ENCODE data around the gene TCEA2. TPM values are rescaled to one million over a fixed set of nuclear protein-coding genes. Genes with fewer than 3 reads are reported as not detected.

The TCEA2 gene
- total and polyA plus RNA-seq, 2 of the 13 experiments (the other 11 are each of a cell fraction or from before 2014, with no cell fraction given) = 28.1 to 33.7 TPM

GRCh38 chr20:64053841-64054661, 8.9 kb upstream of the TCEA2 start (continued):
- TF ChIP-seq TMF1 (CRISPR knock-in tag; IDR thresholded peaks at IDR 0.05; ENCODE audit: low read depth) (no peak; the same call in 1 of the 2 replicates), ZNF776 (CRISPR knock-in tag; IDR thresholded peaks at IDR 0.05) (peak; percentile 59; the same call in 1 of the 2 replicates), FOXP1 (IDR thresholded peaks at IDR 0.05) (no peak; the same call in 1 of the 2 replicates), FOXP1 (CRISPR knock-in tag; IDR thresholded peaks at IDR 0.05) (peak; percentile 52; the same call in 1 of the 2 replicates), POLR2G (IDR thresholded peaks at IDR 0.05; ENCODE audit: low read depth, low read length) (peak; percentile 86), CEBPZ (IDR thresholded peaks at IDR 0.05; ENCODE audit: low read length) (no peak), MEF2D (CRISPR knock-in tag; IDR thresholded peaks at IDR 0.05) (peak; percentile 60; the same call in 1 of the 2 replicates), MATR3 (CRISPR knock-in tag; IDR thresholded peaks at IDR 0.05) (no peak), PRDM4 (CRISPR knock-in tag; IDR thresholded peaks at IDR 0.05; ENCODE audit: borderline replicate concordance) (0 out of 2 replicates have a peak, but pooled peaks have one; percentile 38), ZFP62 (CRISPR knock-in tag; IDR thresholded peaks at IDR 0.05) (no peak), EED (CRISPR knock-in tag; IDR thresholded peaks at IDR 0.05) (no peak), ZNF253 (CRISPR knock-in tag; IDR thresholded peaks at IDR 0.05; ENCODE audit: borderline replicate concordance) (no peak), SP5 (CRISPR knock-in tag; IDR thresholded peaks at IDR 0.05; ENCODE audit: borderline replicate concordance, low read depth) (peak; percentile 72; the same call in 1 of the 2 replicates), HINFP (CRISPR knock-in tag; IDR thresholded peaks at IDR 0.05; ENCODE audit: low read depth) (no peak), ZNF674 (CRISPR knock-in tag; IDR thresholded peaks at IDR 0.05; ENCODE audit: low read depth) (no peak; the same call in 1 of the 2 replicates), ZNF556 (CRISPR knock-in tag; IDR thresholded peaks at IDR 0.05; ENCODE audit: borderline replicate concordance) (no peak; the same call in 1 of the 2 replicates), ZNF44 (CRISPR knock-in tag; IDR thresholded peaks at IDR 0.05) (peak; percentile 9; the same call in 1 of the 2 replicates), ZC3H4 (CRISPR knock-in tag; IDR thresholded peaks at IDR 0.05; ENCODE audit: borderline replicate concordance) (peak; percentile 91), SATB2 (CRISPR knock-in tag; IDR thresholded peaks at IDR 0.05) (peak; percentile 76; the same call in 1 of the 2 replicates), HOMEZ (CRISPR knock-in tag; IDR thresholded peaks at IDR 0.05; ENCODE audit: low read depth) (peak; percentile 70), TOPORS (CRISPR knock-in tag; IDR thresholded peaks at IDR 0.05) (no peak)
